GM08714 (cell line): ENCODE data around the gene MORC1.
"Not testable (repeated sequence)": the region's sequence is repeated elsewhere in the genome, so short reads cannot be mapped to it uniquely, and the experiment has no call there.

Source experiments
- H3K4me3 ChIP-seq: fragments of 200-500 bp; sonication (Bioruptor generic); 2 replicates; pipeline ENCODE4 v1.5.1; 2014; ENCODE audit warnings: mild to moderate bottlenecking, low read length, inconsistent platforms
- ZNF274 ChIP-seq: IDR thresholded peaks from 2 replicates; pipeline ENCODE4 v1.6.1; 2012; ENCODE audit warnings: mild to moderate bottlenecking, low read depth, low read length

MORC1 gene

DNA sequence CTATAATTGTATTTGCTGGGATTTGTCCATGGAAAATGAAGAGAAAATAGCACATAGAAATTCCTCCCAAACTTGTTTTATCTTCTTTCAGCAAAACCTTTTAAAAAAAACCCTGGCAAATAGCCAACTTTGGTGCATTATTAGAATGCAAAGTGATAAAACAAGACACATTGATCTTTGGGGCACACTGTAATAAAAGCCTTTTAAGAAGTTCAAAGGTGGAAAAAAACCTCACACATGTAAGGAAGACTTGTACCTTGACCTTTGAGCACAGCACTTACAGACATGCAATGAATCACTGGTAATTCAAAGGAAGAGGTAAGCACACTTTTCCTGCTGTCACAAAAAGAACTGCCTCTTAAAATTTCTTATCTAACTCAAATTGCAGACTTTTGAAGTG lies 8.0 kb upstream of the MORC1 start:
- H3K4me3 ChIP-seq: no peak overlapping the region
- TF ChIP-seq ZNF274: no peak

GRCh38 chr3:109122690-109123089 lies 4.8 kb upstream of the MORC1 start:
- TF ChIP-seq ZNF274: no peak
- H3K4me3 ChIP-seq: no peak overlapping the region

GRCh38 chr3:109118584-109118983 lies 650 bp upstream of the MORC1 start:
- no peak for TF ChIP-seq ZNF274
- no peak overlapping the region for H3K4me3 ChIP-seq

- TF ChIP-seq ZNF274: no peak
- no peak overlapping the region for H3K4me3 ChIP-seq
Measured at GRCh38 chr3:109116031-109116430, 1.9 kb downstream of the MORC1 start.

DNA sequence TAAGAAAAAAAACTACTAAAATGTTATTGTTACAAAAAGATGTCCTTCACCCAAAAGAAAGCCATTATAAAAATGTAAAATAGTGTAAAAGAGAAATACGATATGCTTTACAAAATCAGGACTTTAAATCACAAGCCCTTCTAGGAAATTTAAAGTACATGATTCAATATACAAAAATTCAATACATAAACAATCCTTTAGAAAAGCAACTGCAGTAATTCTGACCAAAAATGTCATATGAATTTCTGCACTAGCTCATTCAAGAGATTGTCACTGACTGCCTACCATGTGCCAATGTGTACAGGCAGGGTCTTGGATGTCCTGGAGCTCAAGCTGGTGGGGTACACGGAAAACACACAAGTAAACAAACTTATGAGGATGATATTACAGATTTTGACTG lies 2.5 kb downstream of the MORC1 start:
- H3K4me3 ChIP-seq: no peak overlapping the region
- no peak for TF ChIP-seq ZNF274

DNA sequence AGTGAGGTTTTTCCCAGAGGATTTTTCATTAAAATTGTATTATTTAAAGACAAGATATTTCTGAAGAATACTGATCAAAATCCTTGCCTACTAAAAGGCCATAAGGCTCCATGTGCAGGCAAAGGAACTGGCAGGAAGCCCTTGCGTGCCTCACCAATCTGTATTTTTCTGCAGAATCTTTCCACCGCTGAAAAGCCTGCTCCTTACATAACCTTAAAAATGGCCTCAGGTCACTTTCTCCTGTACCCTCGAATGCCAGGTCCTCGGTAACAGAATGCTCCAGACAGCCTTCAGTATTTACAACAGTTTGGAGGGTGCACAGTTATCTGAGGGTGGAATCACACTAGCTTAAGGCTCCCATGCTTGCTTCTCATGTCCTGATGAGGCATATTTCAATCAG lies 3.2 kb downstream of the MORC1 start:
- TF ChIP-seq ZNF274: no peak
- no peak overlapping the region for H3K4me3 ChIP-seq

GRCh38 chr3:109112946-109113760 lies 4.8 kb downstream of the MORC1 start:
- no peak for TF ChIP-seq ZNF274
- H3K4me3 ChIP-seq: no peak overlapping the region

GRCh38 chr3:109109574-109109973 lies 8.4 kb downstream of the MORC1 start:
- TF ChIP-seq ZNF274: no peak
- H3K4me3 ChIP-seq: no peak overlapping the region

DNA sequence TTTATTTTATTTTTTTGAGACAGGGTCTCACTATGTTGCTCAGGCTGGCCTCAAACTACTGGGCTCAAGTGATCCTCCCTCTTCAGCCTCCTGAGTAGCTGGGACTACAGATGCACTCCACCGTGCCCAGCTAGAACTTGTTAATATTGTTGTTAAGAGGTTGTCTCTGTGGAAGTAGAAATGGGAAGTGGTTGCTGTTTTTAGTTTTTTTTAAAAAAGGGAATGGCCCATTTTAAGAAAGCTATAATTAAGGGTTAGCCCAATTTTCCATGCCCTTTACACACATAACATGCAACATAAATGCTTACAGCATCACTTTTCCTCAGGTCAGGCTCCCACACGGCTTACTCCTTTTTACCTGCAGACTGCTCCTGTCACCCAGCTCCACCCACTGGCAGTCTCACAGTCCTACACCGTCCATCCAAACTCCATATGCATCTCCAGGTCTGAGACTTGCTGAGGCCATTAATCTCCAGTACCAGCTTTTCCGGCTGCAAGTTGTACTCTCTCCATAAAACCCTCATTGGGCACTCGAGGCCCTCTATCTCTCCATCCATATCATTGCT lies 19.8 kb downstream of the MORC1 start:
- no peak for TF ChIP-seq ZNF274
- no peak overlapping the region for H3K4me3 ChIP-seq

GRCh38 chr3:109095166-109095565 lies 22.8 kb downstream of the MORC1 start:
- no peak overlapping the region for H3K4me3 ChIP-seq
- TF ChIP-seq ZNF274: no peak

DNA sequence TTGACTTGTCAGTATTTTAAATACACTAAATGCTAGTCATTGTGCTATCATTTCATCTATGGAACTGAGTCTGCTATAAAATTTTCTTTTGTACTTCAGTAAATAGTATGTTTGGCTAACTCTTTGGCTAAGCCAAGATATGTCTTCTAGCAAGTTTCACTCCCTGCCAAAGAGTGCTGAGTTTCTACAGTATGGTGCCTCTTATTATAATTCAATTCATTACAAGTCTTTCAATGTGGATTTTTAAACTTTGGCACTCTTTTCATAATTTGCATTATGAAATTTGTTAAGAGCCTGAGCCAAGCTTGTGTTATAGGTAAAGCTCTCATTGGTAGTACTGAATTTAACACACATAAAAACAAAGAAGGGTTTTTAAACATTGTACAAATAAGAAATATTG lies 24.4 kb downstream of the MORC1 start:
- no peak overlapping the region for H3K4me3 ChIP-seq
- no peak for TF ChIP-seq ZNF274

- no peak overlapping the region for H3K4me3 ChIP-seq
- no peak for TF ChIP-seq ZNF274
Measured at GRCh38 chr3:109091846-109092245, 26.1 kb downstream of the MORC1 start.

GRCh38 chr3:109089265-109089664 lies 28.7 kb downstream of the MORC1 start:
- TF ChIP-seq ZNF274: no peak

GRCh38 chr3:109081746-109082510 lies 36.0 kb downstream of the MORC1 start:
- no peak overlapping the region for H3K4me3 ChIP-seq
- no peak for TF ChIP-seq ZNF274

More at GRCh38 chr3:109089265-109089664, 28.7 kb downstream of the MORC1 start:
- no peak overlapping the region for H3K4me3 ChIP-seq

- not testable (repeated sequence) for H3K4me3 ChIP-seq
Measured at GRCh38 chr3:109080090-109080489, 37.8 kb downstream of the MORC1 start.

GRCh38 chr3:109073116-109073515 lies 44.8 kb downstream of the MORC1 start:
- no peak for TF ChIP-seq ZNF274
- no peak overlapping the region for H3K4me3 ChIP-seq
